Measurements from ENCODE around the gene ZRANB3.

Gene ZRANB3

GRCh38 chr2:135494917-135495316 is 36.1 kb downstream of the ZRANB3 start:
- no CpG with 5 or more reads among the region's 2 CpGs for WGBS, 2 donors (ENCODE audit: extremely low coverage in 2 of 2, insufficient read length in 2 of 2, insufficient replicate concordance in 1 of 2)
- no peak overlapping the region for H2AFZ ChIP-seq (ENCODE audit: low read length)
- no peak overlapping the region for H4K91ac ChIP-seq (ENCODE audit: low read depth, low read length, poor library complexity)
- H2BK5ac ChIP-seq (ENCODE audit: low read length), result no peak overlapping the region
- no peak overlapping the region for H3K18ac ChIP-seq (ENCODE audit: low read length)
- H4K8ac ChIP-seq (ENCODE audit: low read depth, low read length), result no peak overlapping the region
- no peak overlapping the region for H2BK120ac ChIP-seq (ENCODE audit: low read depth, low read length)
- H3K27ac ChIP-seq (replicated peaks; ENCODE audit: low read length), result no peak overlapping the region
- DNase-seq (ENCODE audit: low spot score), result no peak
- no peak overlapping the region for H3K23ac ChIP-seq (ENCODE audit: low read depth, low read length, poor library complexity)
- H3K4me3 ChIP-seq (ENCODE audit: low read length in 2 of 2), result no peak overlapping the region
- no peak overlapping the region for H2BK12ac ChIP-seq (ENCODE audit: low read length)
- H3K36me3 ChIP-seq (replicated peaks in 1 of 2; ENCODE audit: control insufficient read depth in 2 of 2, insufficient read depth in 2 of 2, low read length in 2 of 2), result peaks cover 0 to 37% of the 10 kb centered on the region in 2 donors
- no peaks in the 10 kb centered on the region for H3K27me3 ChIP-seq (ENCODE audit: control insufficient read depth in 3 of 3, insufficient read depth in 3 of 3, low read depth in 1 of 3, low read length in 3 of 3)
- H3K4me2 ChIP-seq (ENCODE audit: insufficient read depth, low read length, poor library complexity, severe bottlenecking), result no peak overlapping the region
- H3K9me3 ChIP-seq (replicated peaks in 1 of 2; ENCODE audit: control insufficient read depth in 2 of 2, insufficient read depth in 1 of 2, low read depth in 1 of 2, low read length in 2 of 2), result peaks cover 0 to 15% of the 10 kb centered on the region in 2 donors
- no peak overlapping the region for H2BK15ac ChIP-seq (ENCODE audit: low read length)
- no peak overlapping the region for H3K9ac ChIP-seq (ENCODE audit: low read depth, low read length, poor library complexity)
- H2AK5ac ChIP-seq (ENCODE audit: low read depth, low read length), result no peak overlapping the region
- no peaks in the 10 kb centered on the region for H3K4me1 ChIP-seq (ENCODE audit: control insufficient read depth in 2 of 2, insufficient read depth in 1 of 2, low read depth in 1 of 2, low read length in 2 of 2)
- H3K79me1 ChIP-seq (ENCODE audit: low read depth, low read length), result no peaks in the 10 kb centered on the region
- H3K14ac ChIP-seq (ENCODE audit: low read length), result no peak overlapping the region
- no peak overlapping the region for H3K4ac ChIP-seq (ENCODE audit: low read length)

- Histone ChIP-seq H2AFZ (ENCODE audit: low read length) (no peak overlapping the region), H2BK12ac (ENCODE audit: low read length) (no peak overlapping the region), H3K27me3 (ENCODE audit: control insufficient read depth in 3 of 3, insufficient read depth in 3 of 3, low read depth in 1 of 3, low read length in 3 of 3) (no peaks in the 10 kb centered on the region), H3K27ac (replicated peaks; ENCODE audit: low read length) (no peak overlapping the region), H3K9ac (ENCODE audit: low read depth, low read length, poor library complexity) (no peak overlapping the region), H3K18ac (ENCODE audit: low read length) (no peak overlapping the region), H4K91ac (ENCODE audit: low read depth, low read length, poor library complexity) (no peak overlapping the region), H3K4me3 (ENCODE audit: low read length in 2 of 2) (no peak overlapping the region), H2BK5ac (ENCODE audit: low read length) (no peak overlapping the region), H3K23ac (ENCODE audit: low read depth, low read length, poor library complexity) (no peak overlapping the region), H3K4me1 (ENCODE audit: control insufficient read depth in 2 of 2, insufficient read depth in 1 of 2, low read depth in 1 of 2, low read length in 2 of 2) (no peaks in the 10 kb centered on the region), H4K8ac (ENCODE audit: low read depth, low read length) (no peak overlapping the region), H3K4me2 (ENCODE audit: insufficient read depth, low read length, poor library complexity, severe bottlenecking) (no peak overlapping the region), H3K9me3 (replicated peaks in 1 of 2; ENCODE audit: control insufficient read depth in 2 of 2, insufficient read depth in 1 of 2, low read depth in 1 of 2, low read length in 2 of 2) (peaks cover 0 to 11% of the 10 kb centered on the region in 2 donors), H3K4ac (ENCODE audit: low read length) (no peak overlapping the region), H3K79me1 (ENCODE audit: low read depth, low read length) (no peaks in the 10 kb centered on the region), H2BK120ac (ENCODE audit: low read depth, low read length) (no peak overlapping the region), H3K14ac (ENCODE audit: low read length) (no peak overlapping the region), H2BK15ac (ENCODE audit: low read length) (no peak overlapping the region), H3K36me3 (replicated peaks in 1 of 2; ENCODE audit: control insufficient read depth in 2 of 2, insufficient read depth in 2 of 2, low read length in 2 of 2) (peaks cover 0 to 33% of the 10 kb centered on the region in 2 donors), H2AK5ac (ENCODE audit: low read depth, low read length) (no peak overlapping the region)
- no peak for DNase-seq (ENCODE audit: low spot score)
- no CpG with 5 or more reads among the region's 1 CpG for WGBS, 2 donors (ENCODE audit: extremely low coverage in 2 of 2, insufficient read length in 2 of 2, insufficient replicate concordance in 1 of 2)
Measured at GRCh38 chr2:135494503-135494902, 36.5 kb downstream of the ZRANB3 start.

DNA sequence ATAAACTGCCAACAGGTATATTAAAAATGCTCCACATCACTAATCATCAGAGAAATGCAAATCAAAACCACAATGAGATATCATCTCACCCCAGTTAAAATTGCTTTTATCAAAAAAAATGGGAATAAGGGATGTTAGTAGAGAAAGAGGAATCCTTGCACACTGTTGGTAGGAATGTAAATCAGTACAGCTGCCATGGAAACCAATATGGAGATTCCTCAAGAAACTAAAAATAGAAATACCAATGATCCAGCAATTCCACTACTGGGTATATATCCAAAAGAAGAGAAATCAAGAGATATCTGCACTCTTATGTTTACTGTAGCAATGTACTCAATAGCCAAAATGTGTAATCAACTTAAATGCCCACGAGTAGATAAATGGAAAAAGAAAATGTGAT is 40.6 kb downstream of the ZRANB3 start:
- WGBS, 2 donors (ENCODE audit: extremely low coverage in 2 of 2, insufficient read length in 2 of 2, insufficient replicate concordance in 1 of 2), result no CpG with 5 or more reads among the region's 1 CpG
- peaks cover 0 to 40% of the 10 kb centered on the region in 2 donors for H3K36me3 ChIP-seq (replicated peaks in 1 of 2; ENCODE audit: control insufficient read depth in 2 of 2, insufficient read depth in 2 of 2, low read length in 2 of 2)
- H3K9ac ChIP-seq (ENCODE audit: low read depth, low read length, poor library complexity), result no peak overlapping the region
- H3K4ac ChIP-seq (ENCODE audit: low read length), result no peak overlapping the region
- no peak overlapping the region for H4K8ac ChIP-seq (ENCODE audit: low read depth, low read length)
- no peak overlapping the region for H3K27ac ChIP-seq (replicated peaks; ENCODE audit: low read length)
- no peak overlapping the region for H2BK5ac ChIP-seq (ENCODE audit: low read length)
- no peak overlapping the region for H3K23ac ChIP-seq (ENCODE audit: low read depth, low read length, poor library complexity)
- H2BK12ac ChIP-seq (ENCODE audit: low read length), result no peak overlapping the region
- H3K18ac ChIP-seq (ENCODE audit: low read length), result no peak overlapping the region
- H3K4me3 ChIP-seq (ENCODE audit: low read length in 2 of 2), result no peak overlapping the region
- no peak overlapping the region for H2AFZ ChIP-seq (ENCODE audit: low read length)
- H3K9me3 ChIP-seq (replicated peaks in 1 of 2; ENCODE audit: control insufficient read depth in 2 of 2, insufficient read depth in 1 of 2, low read depth in 1 of 2, low read length in 2 of 2), result peaks cover 0 to 28% of the 10 kb centered on the region in 2 donors
- no peak for DNase-seq (ENCODE audit: low spot score)
- no peaks in the 10 kb centered on the region for H3K27me3 ChIP-seq (ENCODE audit: control insufficient read depth in 3 of 3, insufficient read depth in 3 of 3, low read depth in 1 of 3, low read length in 3 of 3)
- H3K14ac ChIP-seq (ENCODE audit: low read length), result no peak overlapping the region
- H3K4me2 ChIP-seq (ENCODE audit: insufficient read depth, low read length, poor library complexity, severe bottlenecking), result no peak overlapping the region
- no peak overlapping the region for H4K91ac ChIP-seq (ENCODE audit: low read depth, low read length, poor library complexity)
- no peak overlapping the region for H2BK120ac ChIP-seq (ENCODE audit: low read depth, low read length)
- no peaks in the 10 kb centered on the region for H3K4me1 ChIP-seq (ENCODE audit: control insufficient read depth in 2 of 2, insufficient read depth in 1 of 2, low read depth in 1 of 2, low read length in 2 of 2)
- H3K79me1 ChIP-seq (ENCODE audit: low read depth, low read length), result no peaks in the 10 kb centered on the region
- no peak overlapping the region for H2BK15ac ChIP-seq (ENCODE audit: low read length)
- no peak overlapping the region for H2AK5ac ChIP-seq (ENCODE audit: low read depth, low read length)

- no peak overlapping the region for H3K27ac ChIP-seq (replicated peaks; ENCODE audit: low read length)
- no peak overlapping the region for H3K9ac ChIP-seq (ENCODE audit: low read depth, low read length, poor library complexity)
- no peak overlapping the region for H2AK5ac ChIP-seq (ENCODE audit: low read depth, low read length)
- no peak overlapping the region for H2AFZ ChIP-seq (ENCODE audit: low read length)
- H3K9me3 ChIP-seq (replicated peaks in 1 of 2; ENCODE audit: control insufficient read depth in 2 of 2, insufficient read depth in 1 of 2, low read depth in 1 of 2, low read length in 2 of 2), result peaks cover 0 to 34% of the 10 kb centered on the region in 2 donors
- H3K4me2 ChIP-seq (ENCODE audit: insufficient read depth, low read length, poor library complexity, severe bottlenecking), result no peak overlapping the region
- H3K18ac ChIP-seq (ENCODE audit: low read length), result no peak overlapping the region
- H2BK5ac ChIP-seq (ENCODE audit: low read length), result no peak overlapping the region
- H3K79me1 ChIP-seq (ENCODE audit: low read depth, low read length), result no peaks in the 10 kb centered on the region
- H4K8ac ChIP-seq (ENCODE audit: low read depth, low read length), result no peak overlapping the region
- H3K14ac ChIP-seq (ENCODE audit: low read length), result no peak overlapping the region
- H2BK120ac ChIP-seq (ENCODE audit: low read depth, low read length), result no peak overlapping the region
- peaks cover 0 to 40% of the 10 kb centered on the region in 2 donors for H3K36me3 ChIP-seq (replicated peaks in 1 of 2; ENCODE audit: control insufficient read depth in 2 of 2, insufficient read depth in 2 of 2, low read length in 2 of 2)
- no peaks in the 10 kb centered on the region for H3K4me1 ChIP-seq (ENCODE audit: control insufficient read depth in 2 of 2, insufficient read depth in 1 of 2, low read depth in 1 of 2, low read length in 2 of 2)
- no peak overlapping the region for H3K4ac ChIP-seq (ENCODE audit: low read length)
- no peaks in the 10 kb centered on the region for H3K27me3 ChIP-seq (ENCODE audit: control insufficient read depth in 3 of 3, insufficient read depth in 3 of 3, low read depth in 1 of 3, low read length in 3 of 3)
- no peak overlapping the region for H2BK15ac ChIP-seq (ENCODE audit: low read length)
- no peak for DNase-seq (ENCODE audit: low spot score)
- no CpG with 5 or more reads among the region's 4 CpGs for WGBS, 2 donors (ENCODE audit: extremely low coverage in 2 of 2, insufficient read length in 2 of 2, insufficient replicate concordance in 1 of 2)
- no peak overlapping the region for H3K23ac ChIP-seq (ENCODE audit: low read depth, low read length, poor library complexity)
- H2BK12ac ChIP-seq (ENCODE audit: low read length), result no peak overlapping the region
- no peak overlapping the region for H3K4me3 ChIP-seq (ENCODE audit: low read length in 2 of 2)
- H4K91ac ChIP-seq (ENCODE audit: low read depth, low read length, poor library complexity), result no peak overlapping the region
Measured at GRCh38 chr2:135485441-135485840, 45.6 kb downstream of the ZRANB3 start.
